Transverse colon (tissue), 3 donors: ENCODE measurements around the gene RIT2.

Experiments
- EP300 ChIP-seq: sonication (generic); formaldehyde crosslinking; IDR thresholded peaks from one replicate; pipeline ENCODE4 v1.6.1; 2017; ENCODE audit warnings: antibody characterized with exemption, low read depth
- TF ChIP-seq, protein P1 (sequence below), 5 experiments: fragments of 200-600 bp in 3 of 5; fragments of 450-650 bp in 2 of 5; sonication (generic) in 3 of 5; IDR thresholded peaks; 1 replicate in 2 of 5; 2 replicates in 3 of 5; pipeline ENCODE4 v1.5.1; 2016 to 2017; ENCODE audit warnings: antibody characterized with exemption in 5 of 5, inconsistent platforms in 3 of 5, mild to moderate bottlenecking in 2 of 5, moderate library complexity in 1 of 5

- TF ChIP-seq EP300: no peak
- TF ChIP-seq, protein P1, sequence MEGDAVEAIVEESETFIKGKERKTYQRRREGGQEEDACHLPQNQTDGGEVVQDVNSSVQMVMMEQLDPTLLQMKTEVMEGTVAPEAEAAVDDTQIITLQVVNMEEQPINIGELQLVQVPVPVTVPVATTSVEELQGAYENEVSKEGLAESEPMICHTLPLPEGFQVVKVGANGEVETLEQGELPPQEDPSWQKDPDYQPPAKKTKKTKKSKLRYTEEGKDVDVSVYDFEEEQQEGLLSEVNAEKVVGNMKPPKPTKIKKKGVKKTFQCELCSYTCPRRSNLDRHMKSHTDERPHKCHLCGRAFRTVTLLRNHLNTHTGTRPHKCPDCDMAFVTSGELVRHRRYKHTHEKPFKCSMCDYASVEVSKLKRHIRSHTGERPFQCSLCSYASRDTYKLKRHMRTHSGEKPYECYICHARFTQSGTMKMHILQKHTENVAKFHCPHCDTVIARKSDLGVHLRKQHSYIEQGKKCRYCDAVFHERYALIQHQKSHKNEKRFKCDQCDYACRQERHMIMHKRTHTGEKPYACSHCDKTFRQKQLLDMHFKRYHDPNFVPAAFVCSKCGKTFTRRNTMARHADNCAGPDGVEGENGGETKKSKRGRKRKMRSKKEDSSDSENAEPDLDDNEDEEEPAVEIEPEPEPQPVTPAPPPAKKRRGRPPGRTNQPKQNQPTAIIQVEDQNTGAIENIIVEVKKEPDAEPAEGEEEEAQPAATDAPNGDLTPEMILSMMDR (IDR thresholded peaks at IDR 0.05): no peak
Observed at GRCh38 chr18:42814618-42815017, 300.9 kb downstream of the RIT2 start.
